K562 (cell line): ENCODE data around the gene SDC3. TPM values are rescaled to one million over a fixed set of nuclear protein-coding genes. Genes with fewer than 3 reads are reported as not detected.
A peak's percentile ranks its signal among the peaks of the same experiment; 100 is the strongest.

Source experiments
- BACH1 ChIP-seq: fragments of 200-800 bp; sonication (Bioruptor generic); IDR thresholded peaks from 2 replicates; pipeline ENCODE4 v1.6.1; 2016; ENCODE audit warnings: missing genetic modification characterization, missing compliant biosample characterization
- DNMT1 ChIP-seq: fragments of 450-650 bp; IDR thresholded peaks from 2 replicates; pipeline ENCODE4 v1.6.1; 2016; ENCODE audit warnings: antibody characterized with exemption, mild to moderate bottlenecking
- JUND ChIP-seq, 2 experiments: IDR thresholded peaks; 2 replicates in 1 of 2; 3 replicates in 1 of 2; pipeline ENCODE4 v1.6.1; 2011; ENCODE audit warnings: borderline replicate concordance in 2 of 2, low read depth in 2 of 2, low read length in 2 of 2, improper control_type of control experiment in 1 of 2, missing biosample characterization in 1 of 2, missing genetic modification characterization in 1 of 2, missing genetic modification reagents in 1 of 2
- NFE2L1 ChIP-seq: fragments of 450-650 bp; IDR thresholded peaks from 2 replicates; pipeline ENCODE4 v1.6.1; 2016; ENCODE audit warnings: missing genetic modification characterization, low read depth, mild to moderate bottlenecking, missing compliant biosample characterization, moderate library complexity, borderline replicate concordance
- NONO ChIP-seq, 2 experiments: fragments of 200-400 bp in 1 of 2; fragments of 450-650 bp in 1 of 2; formaldehyde crosslinking in 1 of 2; IDR thresholded peaks; 2 replicates each; pipeline ENCODE4 v1.6.1; 2017; ENCODE audit warnings: low read depth in 2 of 2, mild to moderate bottlenecking in 2 of 2, moderate library complexity in 2 of 2, low read length in 1 of 2
- RBBP5 ChIP-seq: fragments of 200-600 bp; sonication (generic); IDR thresholded peaks from 2 replicates; pipeline ENCODE4 v1.6.1; 2012; ENCODE audit warnings: borderline replicate concordance, mild to moderate bottlenecking, low read length, control low read depth, inconsistent platforms; ENCODE audit not compliant: insufficient read depth, poor library complexity, severe bottlenecking
- SMAD1 ChIP-seq: fragments of 150-350 bp; IDR thresholded peaks from 2 replicates; pipeline ENCODE4 v1.6.1; 2014; ENCODE audit warnings: low read length, low read depth; ENCODE audit not compliant: partially characterized antibody
- SP2 ChIP-seq: IDR thresholded peaks from 2 replicates; pipeline ENCODE4 v1.6.1; 2011; ENCODE audit warnings: mild to moderate bottlenecking, low read depth, low read length, moderate library complexity; ENCODE audit not compliant: poor library complexity, severe bottlenecking; ENCODE audit errors: extremely low read depth
- U2AF2 ChIP-seq: fragments of 200-400 bp; formaldehyde crosslinking; optimal IDR thresholded peaks from 2 replicates; pipeline ENCODE3; 2017; ENCODE audit warnings: low read depth, mild to moderate bottlenecking, low read length
- ZC3H8 ChIP-seq: fragments of 450-650 bp; IDR thresholded peaks from 2 replicates; pipeline ENCODE4 v1.6.1; 2017
- ZFP30 ChIP-seq: fragments of 250-450 bp; sonication (Bioruptor Pico); IDR thresholded peaks from 2 replicates; pipeline ENCODE4 v1.8.0; 2022; ENCODE audit warnings: moderate library complexity, mild to moderate bottlenecking, inconsistent platforms, borderline replicate concordance
- ZNF311 ChIP-seq: fragments of 250-450 bp; sonication (Bioruptor Pico); IDR thresholded peaks from 2 replicates; pipeline ENCODE4 v1.4.0; 2020; ENCODE audit warnings: mild to moderate bottlenecking, moderate library complexity
- ZNF316 ChIP-seq: fragments of 450-650 bp; IDR thresholded peaks from 2 replicates; pipeline ENCODE4 v1.6.1; 2016
- ZNF766 ChIP-seq: fragments of 200-800 bp; sonication (Bioruptor generic); conservative IDR thresholded peaks from 2 replicates; pipeline ENCODE4 v1.6.1; 2016; ENCODE audit warnings: missing genetic modification characterization, missing compliant biosample characterization
- polyA plus RNA-seq, 8 experiments: library from polyadenylated mRNA; depleted of rRNA in 4 of 8; stranded (reverse) in 5 of 8; unstranded in 3 of 8; fragments of >200 nt; fragmentation: Nextera tagmentation in 2 of 8; fragmentation: Illumina TruSeq in 1 of 8; extraction: Ambion mirVana in 2 of 8; extraction: Trizol in 1 of 8; gene quantifications; 2 replicates each; pipeline versions ENCODE4 v1.2.1 to v1.2.3, GENCODE V29; 2011 to 2014; ENCODE audit warnings: inconsistent platforms in 1 of 8, missing spikeins in 1 of 8
- total RNA-seq, 7 experiments: library from RNA; depleted of rRNA in 6 of 7; stranded (reverse); fragments of >200 nt in 6 of 7; fragmentation: Illumina TruSeq in 2 of 7; extraction: Trizol in 2 of 7; gene quantifications; 2 replicates each; pipeline versions ENCODE4 v1.2.1 to v1.2.3, GENCODE V29; 2011 to 2021; ENCODE audit warnings: low replicate concordance in 1 of 7
- TF ChIP-seq, protein P1 (sequence below): fragments of 250-450 bp; sonication (Bioruptor Pico); IDR thresholded peaks from 2 replicates; pipeline ENCODE4 v1.8.0; 2021; ENCODE audit warnings: moderate library complexity, mild to moderate bottlenecking, inconsistent platforms
- TF ChIP-seq, protein P2 (sequence below): fragments of 200-800 bp; sonication (Bioruptor generic); IDR thresholded peaks from 2 replicates; pipeline ENCODE4 v1.6.1; 2017; ENCODE audit warnings: missing genetic modification characterization, missing compliant biosample characterization
- TF ChIP-seq, protein P3 (sequence below), 2 experiments: fragments of 450-650 bp in 1 of 2; sonication (generic) in 1 of 2; formaldehyde crosslinking in 1 of 2; IDR thresholded peaks in 1 of 2; conservative IDR thresholded peaks in 1 of 2; 2 replicates each; pipeline versions ENCODE4 v1.6.1 to v1.8.1; 2016 to 2023; ENCODE audit warnings: mild to moderate bottlenecking in 2 of 2, moderate library complexity in 2 of 2, inconsistent platforms in 1 of 2, missing genetic modification reagents in 1 of 2
- TF ChIP-seq, protein P4 (sequence below), 2 experiments: fragments of 450-650 bp; IDR thresholded peaks; 2 replicates each; pipeline ENCODE4 v1.6.1; 2016

Gene SDC3
- total and polyA plus RNA-seq, 9 of the 15 experiments (the other 6 are each of a cell fraction or from before 2014, with no cell fraction given) = 0.38 to 44.1 (median 12.1) TPM

DNA sequence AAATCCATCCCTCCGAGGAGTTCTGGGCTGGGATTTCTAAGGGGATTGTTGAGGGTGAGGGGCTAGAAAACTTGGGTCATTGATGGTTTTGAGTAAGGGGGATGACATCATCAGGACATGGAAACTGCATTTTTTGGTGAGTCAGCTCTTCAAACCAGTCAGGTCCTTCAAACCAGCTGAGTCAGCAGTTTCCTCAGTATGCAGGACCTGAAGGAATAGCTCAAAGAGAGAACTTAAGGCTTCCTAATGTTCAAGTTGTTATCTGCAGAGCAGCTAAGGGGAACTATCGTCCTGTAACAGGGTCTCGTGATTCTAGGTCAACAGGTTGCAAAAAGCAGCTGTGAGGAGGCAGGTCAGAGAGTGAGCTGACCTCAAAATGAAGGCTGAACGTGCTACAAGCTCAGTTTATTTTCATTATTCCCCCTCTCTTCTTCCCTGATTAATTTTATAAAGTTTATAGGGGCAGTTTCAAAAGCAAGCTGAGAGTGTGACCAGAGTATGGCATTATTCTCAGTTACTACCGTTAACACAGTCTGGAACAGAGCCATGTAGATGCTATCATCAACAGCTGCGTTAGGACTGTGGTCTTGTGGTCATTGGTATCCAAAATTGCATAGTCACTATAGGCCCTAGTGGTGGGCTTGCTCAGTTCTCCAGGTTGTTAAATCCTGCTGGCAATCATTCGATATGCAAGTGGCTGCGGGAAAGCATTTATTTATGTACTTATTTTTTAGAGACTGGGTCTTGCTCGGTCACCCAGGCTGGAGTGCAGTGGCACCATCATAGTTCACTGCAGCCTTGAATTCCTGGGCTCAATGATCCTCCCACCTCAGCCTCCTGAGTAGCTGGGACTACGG lies 10.7 kb upstream of the SDC3 start (continued):
- TF ChIP-seq NONO (IDR thresholded peaks at IDR 0.05; ENCODE audit: low read depth in 2 of 2, low read length in 1 of 2) (peak in 1 of 2 experiments; percentile 73; a peak in 2 of 4 replicates), ZNF316 (peak; percentile 100), ZNF311 (CRISPR knock-in tag) (no peak), RBBP5 (peak; percentile 86), ZNF766 (CRISPR knock-in tag) (peak; percentile 80; the same call in 1 of the 2 replicates), SP2 (no peak), JUND (IDR thresholded peaks at IDR 0.05; ENCODE audit: borderline replicate concordance, low read depth, low read length) (peak; percentile 97), JUND (tag; IDR thresholded peaks at IDR 0.05; ENCODE audit: borderline replicate concordance, low read depth, low read length) (peak; percentile 99), ZFP30 (CRISPR knock-in tag) (no peak), SMAD1 (peak; percentile 20), ZC3H8 (no peak), BACH1 (peak; percentile 100), U2AF2 (no peak), DNMT1 (no peak), NFE2L1 (tag) (peak; percentile 91)
- TF ChIP-seq, protein P1, sequence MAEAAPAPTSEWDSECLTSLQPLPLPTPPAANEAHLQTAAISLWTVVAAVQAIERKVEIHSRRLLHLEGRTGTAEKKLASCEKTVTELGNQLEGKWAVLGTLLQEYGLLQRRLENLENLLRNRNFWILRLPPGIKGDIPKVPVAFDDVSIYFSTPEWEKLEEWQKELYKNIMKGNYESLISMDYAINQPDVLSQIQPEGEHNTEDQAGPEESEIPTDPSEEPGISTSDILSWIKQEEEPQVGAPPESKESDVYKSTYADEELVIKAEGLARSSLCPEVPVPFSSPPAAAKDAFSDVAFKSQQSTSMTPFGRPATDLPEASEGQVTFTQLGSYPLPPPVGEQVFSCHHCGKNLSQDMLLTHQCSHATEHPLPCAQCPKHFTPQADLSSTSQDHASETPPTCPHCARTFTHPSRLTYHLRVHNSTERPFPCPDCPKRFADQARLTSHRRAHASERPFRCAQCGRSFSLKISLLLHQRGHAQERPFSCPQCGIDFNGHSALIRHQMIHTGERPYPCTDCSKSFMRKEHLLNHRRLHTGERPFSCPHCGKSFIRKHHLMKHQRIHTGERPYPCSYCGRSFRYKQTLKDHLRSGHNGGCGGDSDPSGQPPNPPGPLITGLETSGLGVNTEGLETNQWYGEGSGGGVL (CRISPR knock-in tag) = no peak
- TF ChIP-seq, protein P2, sequence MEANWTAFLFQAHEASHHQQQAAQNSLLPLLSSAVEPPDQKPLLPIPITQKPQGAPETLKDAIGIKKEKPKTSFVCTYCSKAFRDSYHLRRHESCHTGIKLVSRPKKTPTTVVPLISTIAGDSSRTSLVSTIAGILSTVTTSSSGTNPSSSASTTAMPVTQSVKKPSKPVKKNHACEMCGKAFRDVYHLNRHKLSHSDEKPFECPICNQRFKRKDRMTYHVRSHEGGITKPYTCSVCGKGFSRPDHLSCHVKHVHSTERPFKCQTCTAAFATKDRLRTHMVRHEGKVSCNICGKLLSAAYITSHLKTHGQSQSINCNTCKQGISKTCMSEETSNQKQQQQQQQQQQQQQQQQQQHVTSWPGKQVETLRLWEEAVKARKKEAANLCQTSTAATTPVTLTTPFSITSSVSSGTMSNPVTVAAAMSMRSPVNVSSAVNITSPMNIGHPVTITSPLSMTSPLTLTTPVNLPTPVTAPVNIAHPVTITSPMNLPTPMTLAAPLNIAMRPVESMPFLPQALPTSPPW (CRISPR knock-in tag) = peak; percentile 24; the same call in 1 of the 2 replicates
- TF ChIP-seq, protein P3, sequence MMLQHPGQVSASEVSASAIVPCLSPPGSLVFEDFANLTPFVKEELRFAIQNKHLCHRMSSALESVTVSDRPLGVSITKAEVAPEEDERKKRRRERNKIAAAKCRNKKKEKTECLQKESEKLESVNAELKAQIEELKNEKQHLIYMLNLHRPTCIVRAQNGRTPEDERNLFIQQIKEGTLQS (IDR thresholded peaks at IDR 0.05) = peak; percentile 100
- TF ChIP-seq, protein P3 (CRISPR knock-in tag; conservative IDR thresholded peaks at IDR 0.05) = no peak; the same call in none of the 2 replicates
- TF ChIP-seq, protein P4, sequence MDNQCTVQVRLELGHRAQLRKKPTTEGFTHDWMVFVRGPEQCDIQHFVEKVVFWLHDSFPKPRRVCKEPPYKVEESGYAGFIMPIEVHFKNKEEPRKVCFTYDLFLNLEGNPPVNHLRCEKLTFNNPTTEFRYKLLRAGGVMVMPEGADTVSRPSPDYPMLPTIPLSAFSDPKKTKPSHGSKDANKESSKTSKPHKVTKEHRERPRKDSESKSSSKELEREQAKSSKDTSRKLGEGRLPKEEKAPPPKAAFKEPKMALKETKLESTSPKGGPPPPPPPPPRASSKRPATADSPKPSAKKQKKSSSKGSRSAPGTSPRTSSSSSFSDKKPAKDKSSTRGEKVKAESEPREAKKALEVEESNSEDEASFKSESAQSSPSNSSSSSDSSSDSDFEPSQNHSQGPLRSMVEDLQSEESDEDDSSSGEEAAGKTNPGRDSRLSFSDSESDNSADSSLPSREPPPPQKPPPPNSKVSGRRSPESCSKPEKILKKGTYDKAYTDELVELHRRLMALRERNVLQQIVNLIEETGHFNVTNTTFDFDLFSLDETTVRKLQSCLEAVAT (IDR thresholded peaks at IDR 0.05) = peak in 1 of 2 experiments; percentile 93; a peak in 2 of 4 replicates
